ENCODE data around the gene RNF181.

RNF181 gene

DNA sequence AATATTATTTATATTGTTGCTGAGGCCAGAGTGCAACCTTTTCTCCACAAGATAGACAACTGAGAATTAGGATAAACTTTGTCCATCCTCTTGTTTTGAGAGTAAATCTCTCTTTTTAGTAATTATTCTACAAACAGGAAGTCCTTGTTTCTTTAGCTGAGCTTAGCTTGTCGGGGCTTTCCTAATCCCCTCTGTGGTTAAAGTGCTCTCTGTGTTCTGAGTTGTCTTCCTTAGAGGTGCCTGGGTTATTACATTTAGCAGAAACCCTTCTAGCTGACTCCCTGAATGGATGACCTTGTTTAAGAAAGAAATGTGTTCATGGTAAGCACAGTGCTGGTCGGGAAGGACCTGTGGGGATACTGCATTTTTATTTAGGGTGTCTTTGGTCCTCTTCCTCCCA is 33.1 kb downstream of the RNF181 start:
- TF ChIP-seq, protein P1, sequence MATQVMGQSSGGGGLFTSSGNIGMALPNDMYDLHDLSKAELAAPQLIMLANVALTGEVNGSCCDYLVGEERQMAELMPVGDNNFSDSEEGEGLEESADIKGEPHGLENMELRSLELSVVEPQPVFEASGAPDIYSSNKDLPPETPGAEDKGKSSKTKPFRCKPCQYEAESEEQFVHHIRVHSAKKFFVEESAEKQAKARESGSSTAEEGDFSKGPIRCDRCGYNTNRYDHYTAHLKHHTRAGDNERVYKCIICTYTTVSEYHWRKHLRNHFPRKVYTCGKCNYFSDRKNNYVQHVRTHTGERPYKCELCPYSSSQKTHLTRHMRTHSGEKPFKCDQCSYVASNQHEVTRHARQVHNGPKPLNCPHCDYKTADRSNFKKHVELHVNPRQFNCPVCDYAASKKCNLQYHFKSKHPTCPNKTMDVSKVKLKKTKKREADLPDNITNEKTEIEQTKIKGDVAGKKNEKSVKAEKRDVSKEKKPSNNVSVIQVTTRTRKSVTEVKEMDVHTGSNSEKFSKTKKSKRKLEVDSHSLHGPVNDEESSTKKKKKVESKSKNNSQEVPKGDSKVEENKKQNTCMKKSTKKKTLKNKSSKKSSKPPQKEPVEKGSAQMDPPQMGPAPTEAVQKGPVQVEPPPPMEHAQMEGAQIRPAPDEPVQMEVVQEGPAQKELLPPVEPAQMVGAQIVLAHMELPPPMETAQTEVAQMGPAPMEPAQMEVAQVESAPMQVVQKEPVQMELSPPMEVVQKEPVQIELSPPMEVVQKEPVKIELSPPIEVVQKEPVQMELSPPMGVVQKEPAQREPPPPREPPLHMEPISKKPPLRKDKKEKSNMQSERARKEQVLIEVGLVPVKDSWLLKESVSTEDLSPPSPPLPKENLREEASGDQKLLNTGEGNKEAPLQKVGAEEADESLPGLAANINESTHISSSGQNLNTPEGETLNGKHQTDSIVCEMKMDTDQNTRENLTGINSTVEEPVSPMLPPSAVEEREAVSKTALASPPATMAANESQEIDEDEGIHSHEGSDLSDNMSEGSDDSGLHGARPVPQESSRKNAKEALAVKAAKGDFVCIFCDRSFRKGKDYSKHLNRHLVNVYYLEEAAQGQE (IDR thresholded peaks at IDR 0.05; ENCODE audit: insufficient replicate concordance, low read depth), result no peak
- TF ChIP-seq CTCF (IDR thresholded peaks at IDR 0.05; ENCODE audit: insufficient read depth, low read length) (no peak), POLR2AphosphoS5 (IDR thresholded peaks at IDR 0.05; ENCODE audit: low read depth) (no peak), SPI1 (IDR thresholded peaks at IDR 0.05; ENCODE audit: borderline replicate concordance, low read depth) (peak; percentile 45; the same call in 1 of the 2 replicates), GABPA (IDR thresholded peaks at IDR 0.05; ENCODE audit: low read depth) (no peak)
- peak in 1 of 2 experiments; percentile 27 for DNase-seq (ENCODE audit: low read depth in 1 of 2, low spot score in 1 of 2)
- no peak overlapping the region for H3K4me3 ChIP-seq (replicated peaks; ENCODE audit: insufficient read depth, low read length)
- no peak overlapping the region for H3K27ac ChIP-seq (replicated peaks)
- H3K27me3 ChIP-seq (ENCODE audit: insufficient read depth, poor library complexity, severe bottlenecking), result no peaks in the 10 kb centered on the region

DNA sequence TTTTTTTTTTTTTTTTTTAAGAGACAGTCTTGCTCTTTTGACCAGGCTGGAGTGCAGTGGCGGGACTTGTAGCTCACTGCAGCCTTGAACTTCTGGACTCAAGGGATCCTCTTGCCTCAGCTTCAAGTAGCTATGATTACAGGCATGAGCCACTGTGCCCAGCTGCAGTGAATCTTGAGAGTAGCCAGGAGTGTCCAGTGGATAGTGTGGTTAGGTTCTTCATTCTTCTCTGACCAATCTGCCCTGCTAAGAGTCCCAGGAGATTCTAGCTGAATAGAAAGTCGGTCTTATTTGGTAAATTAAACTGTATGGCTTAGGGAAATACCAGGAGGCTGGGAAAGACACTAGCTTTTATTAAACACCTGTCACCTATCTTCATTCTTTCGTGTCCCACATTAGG is 35.8 kb downstream of the RNF181 start:
- H3K4me3 ChIP-seq (replicated peaks; ENCODE audit: insufficient read depth, low read length), result no peak overlapping the region
- TF ChIP-seq POLR2AphosphoS5 (IDR thresholded peaks at IDR 0.05; ENCODE audit: low read depth), result no peak
- TF ChIP-seq GABPA (IDR thresholded peaks at IDR 0.05; ENCODE audit: low read depth), result no peak
- no peak for TF ChIP-seq CTCF (IDR thresholded peaks at IDR 0.05; ENCODE audit: insufficient read depth, low read length)
- TF ChIP-seq, protein P1 (IDR thresholded peaks at IDR 0.05; ENCODE audit: insufficient replicate concordance, low read depth), result no peak
- no peak for TF ChIP-seq SPI1 (IDR thresholded peaks at IDR 0.05; ENCODE audit: borderline replicate concordance, low read depth)
- no peak overlapping the region for H3K27ac ChIP-seq (replicated peaks)
- H3K27me3 ChIP-seq (ENCODE audit: insufficient read depth, poor library complexity, severe bottlenecking), result no peaks in the 10 kb centered on the region
- no peak for DNase-seq (ENCODE audit: low read depth in 1 of 2, low spot score in 1 of 2)

DNA sequence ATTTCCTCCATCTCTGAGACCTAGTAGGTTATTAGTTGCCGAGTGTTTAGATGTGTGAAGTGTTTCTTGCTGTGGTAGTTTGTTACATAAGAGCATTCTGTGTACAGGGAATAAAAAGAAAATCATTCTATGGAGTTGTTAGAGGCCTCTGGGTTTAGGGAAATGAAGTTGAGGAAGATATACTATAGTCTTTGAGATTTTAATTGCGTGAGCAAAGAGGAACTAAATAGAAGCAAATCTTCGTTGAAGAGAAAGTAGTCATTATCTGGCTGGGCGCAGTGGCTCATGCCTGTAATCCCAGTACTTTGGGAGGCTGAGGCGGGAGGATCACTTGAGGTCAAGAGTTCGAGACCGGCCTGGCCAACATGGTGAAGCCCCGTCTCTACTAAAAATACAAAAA is 39.5 kb downstream of the RNF181 start:
- no peak overlapping the region for H3K4me3 ChIP-seq (replicated peaks; ENCODE audit: insufficient read depth, low read length)
- H3K27ac ChIP-seq (replicated peaks), result no peak overlapping the region
- DNase-seq (ENCODE audit: low read depth in 1 of 2, low spot score in 1 of 2), result no peak
- TF ChIP-seq, protein P1 (IDR thresholded peaks at IDR 0.05; ENCODE audit: insufficient replicate concordance, low read depth), result no peak
- TF ChIP-seq CTCF (IDR thresholded peaks at IDR 0.05; ENCODE audit: insufficient read depth, low read length), result no peak
- no peak for TF ChIP-seq SPI1 (IDR thresholded peaks at IDR 0.05; ENCODE audit: borderline replicate concordance, low read depth)
- no peak for TF ChIP-seq POLR2AphosphoS5 (IDR thresholded peaks at IDR 0.05; ENCODE audit: low read depth)
- no peak for TF ChIP-seq GABPA (IDR thresholded peaks at IDR 0.05; ENCODE audit: low read depth)
- H3K27me3 ChIP-seq (ENCODE audit: insufficient read depth, poor library complexity, severe bottlenecking), result no peaks in the 10 kb centered on the region
